Activated naive CD8-positive, alpha-beta T cell treated with anti-CD3 and anti-CD28 coated beads, Interleukin-2, amount 10 ng/mL, durations not matched to agents 7 days and 5 days (primary cell): ENCODE results near the gene PSMA6. TPM values are rescaled to one million over a fixed set of nuclear protein-coding genes. Genes with fewer than 3 reads are reported as not detected.
A peak's percentile ranks its signal among the peaks of the same experiment; 100 is the strongest.
"Not testable (repeated sequence)": the region's sequence is repeated elsewhere in the genome, so short reads cannot be mapped to it uniquely, and the experiment has no call there.

Experiments
- ATAC-seq: fragments of 150-1000 bp; cut with Tn5 transposase; one replicate; pipeline ENCODE4 v1.10.0; 2021; ENCODE audit warnings: low read depth, moderate library complexity
- POLR2A ChIA-PET: fragments of 350-600 bp; sonication (Branson Sonifier 250); formaldehyde crosslinking; loops from one replicate; lab custom pipeline; 2021; ENCODE audit warnings: antibody characterized with exemption; lab: Charles Lee
- DNase-seq: peaks from one replicate; pipeline ENCODE4 v3.0.0; 2021
- H3K27ac Mint-ChIP-seq: one replicate; pipeline ENCODE4 v1.8.0; 2022; ENCODE audit warnings: mild to moderate bottlenecking, mixed read lengths
- H3K27me3 Mint-ChIP-seq: one replicate; pipeline ENCODE4 v1.8.0; 2022; ENCODE audit warnings: mild to moderate bottlenecking, moderate library complexity, mixed read lengths
- H3K36me3 Mint-ChIP-seq: one replicate; pipeline ENCODE4 v1.8.0; 2021; ENCODE audit warnings: mild to moderate bottlenecking, mixed read lengths
- H3K4me1 Mint-ChIP-seq: one replicate; pipeline ENCODE4 v1.8.0; 2021; ENCODE audit warnings: mixed read lengths
- H3K4me3 Mint-ChIP-seq: one replicate; pipeline ENCODE4 v1.8.0; 2022; ENCODE audit warnings: mild to moderate bottlenecking, moderate library complexity, mixed read lengths
- H3K9me3 Mint-ChIP-seq: one replicate; pipeline ENCODE4 v1.8.0; 2021; ENCODE audit warnings: mixed read lengths
- total RNA-seq, 2 experiments: library from RNA; stranded (reverse); gene quantifications; one replicate each; pipeline ENCODE4 v1.2.3, GENCODE V29; 2021

The PSMA6 gene
- total RNA-seq, 2 experiments from 2014 or later = 213 to 221 TPM

DNA sequence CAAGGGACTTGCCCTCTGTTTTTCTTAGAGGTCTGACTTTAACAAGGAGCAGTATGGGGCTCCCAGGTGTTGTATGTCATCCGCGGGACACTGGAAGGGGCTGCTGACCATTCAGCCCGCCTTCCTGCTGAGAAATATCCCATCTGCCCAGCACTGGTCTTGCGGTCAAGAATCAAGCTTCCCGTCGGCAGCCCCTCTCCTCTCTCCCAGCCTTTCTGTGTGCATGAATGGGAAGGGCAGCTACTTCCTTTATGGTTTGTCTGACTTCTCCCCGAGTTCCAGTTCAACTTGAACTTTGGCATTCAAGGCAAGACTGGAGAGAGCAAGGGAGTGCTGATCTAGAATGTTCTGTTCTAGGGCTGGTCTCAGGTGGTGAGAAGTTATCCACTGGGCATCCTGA lies 51.5 kb downstream of the PSMA6 start:
- H3K9me3 Mint-ChIP-seq = no peaks in the 10 kb centered on the region
- no peaks in the 10 kb centered on the region for H3K27me3 Mint-ChIP-seq
- H3K4me1 Mint-ChIP-seq = peaks cover 31% of the 10 kb centered on the region
- POLR2A ChIA-PET = interaction anchor here (1.1 to 5.6 kb wide), 2 partner anchors 10 to 59 kb away, joined by 3 to 50 read pairs; partner anchors contain the start of gene NFKBIA
- H3K27ac Mint-ChIP-seq = no peak overlapping the region
- no peak overlapping the region for H3K4me3 Mint-ChIP-seq
- no peak for ATAC-seq
- no peak for DNase-seq
- H3K36me3 Mint-ChIP-seq = no peaks in the 10 kb centered on the region

DNA sequence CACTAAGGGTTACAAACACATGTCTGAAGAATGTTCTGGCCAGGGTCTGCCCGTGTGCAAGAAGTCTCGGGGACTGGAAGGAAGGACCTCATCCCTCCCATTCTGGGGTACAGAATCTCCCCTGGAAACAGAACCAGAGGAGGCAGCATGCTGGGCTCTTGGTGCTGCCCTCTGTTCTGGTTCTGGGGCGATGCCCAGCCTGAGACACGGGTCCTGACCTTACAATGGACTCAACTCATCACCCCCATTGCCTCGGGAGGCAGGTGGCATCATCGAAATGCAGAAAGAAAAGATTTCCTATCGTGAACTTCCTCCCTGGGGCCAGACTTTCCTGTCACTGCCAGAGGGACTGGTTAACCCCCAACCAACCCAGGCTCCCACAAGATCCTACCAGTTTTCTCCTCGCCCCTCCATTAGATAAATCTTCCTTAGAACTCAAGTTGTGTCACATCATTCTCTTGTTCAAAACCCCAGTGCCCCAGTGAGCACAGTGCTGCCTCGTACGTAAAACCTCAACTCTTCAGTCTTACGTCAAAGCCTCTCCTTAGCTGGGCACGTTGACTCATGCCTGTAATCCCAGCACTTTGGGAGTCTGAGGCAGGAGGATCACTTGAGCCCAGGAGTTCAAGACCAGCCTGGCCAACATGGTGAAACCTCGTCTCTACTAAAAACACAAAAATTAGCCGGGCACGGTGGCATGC lies 52.1 kb downstream of the PSMA6 start:
- POLR2A ChIA-PET = interaction anchor here (1.1 kb wide), 1 partner anchor 11 kb away, joined by 3 read pairs; no protein-coding TSS in a partner anchor
- Mint-ChIP-seq H3K9me3 (no peaks in the 10 kb centered on the region), H3K36me3 (no peaks in the 10 kb centered on the region), H3K27me3 (no peaks in the 10 kb centered on the region), H3K4me3 (no peak overlapping the region), H3K27ac (peak overlapping the region; percentile 52), H3K4me1 (peaks cover 30% of the 10 kb centered on the region)
- ATAC-seq (no peak), DNase-seq (no peak)

DNA sequence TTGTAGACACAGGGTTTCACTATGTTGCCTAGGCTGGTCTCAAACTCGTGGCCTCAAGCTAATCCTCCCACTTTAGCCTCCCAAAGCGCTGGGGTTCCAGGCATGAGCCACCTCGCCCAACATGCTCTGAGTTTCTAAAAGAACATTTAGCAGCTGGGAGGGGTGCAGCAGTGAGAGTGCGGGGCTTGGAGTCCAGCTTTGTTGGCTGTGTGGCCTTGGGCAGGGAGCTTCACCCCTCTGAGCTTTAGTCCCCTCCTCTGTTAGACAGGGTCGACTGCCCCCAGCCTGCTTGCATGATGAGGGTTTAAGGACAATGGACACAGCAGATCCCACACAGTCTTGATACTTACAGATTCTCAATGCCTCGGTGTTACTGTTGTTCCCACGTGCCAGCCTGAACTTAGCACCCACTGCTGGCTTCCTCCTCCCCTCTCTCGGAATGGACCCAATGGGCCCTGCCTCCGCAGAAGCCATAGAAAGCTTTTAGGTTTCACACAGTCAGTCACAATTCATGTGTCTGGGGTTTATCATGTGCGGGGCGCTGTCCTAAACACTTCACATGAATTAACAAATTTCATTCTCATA lies 54.6 kb downstream of the PSMA6 start:
- H3K4me3 Mint-ChIP-seq = no peak overlapping the region
- H3K27ac Mint-ChIP-seq = no peak overlapping the region
- no peaks in the 10 kb centered on the region for H3K36me3 Mint-ChIP-seq
- ATAC-seq (no peak), DNase-seq (no peak)
- no peaks in the 10 kb centered on the region for H3K27me3 Mint-ChIP-seq
- H3K4me1 Mint-ChIP-seq = peaks cover 23% of the 10 kb centered on the region
- POLR2A ChIA-PET = interaction anchor here (1.0 kb wide), 1 partner anchor 55 kb away, joined by 4 read pairs; the partner anchor contains the start of gene PSMA6
- H3K9me3 Mint-ChIP-seq = no peaks in the 10 kb centered on the region

DNA sequence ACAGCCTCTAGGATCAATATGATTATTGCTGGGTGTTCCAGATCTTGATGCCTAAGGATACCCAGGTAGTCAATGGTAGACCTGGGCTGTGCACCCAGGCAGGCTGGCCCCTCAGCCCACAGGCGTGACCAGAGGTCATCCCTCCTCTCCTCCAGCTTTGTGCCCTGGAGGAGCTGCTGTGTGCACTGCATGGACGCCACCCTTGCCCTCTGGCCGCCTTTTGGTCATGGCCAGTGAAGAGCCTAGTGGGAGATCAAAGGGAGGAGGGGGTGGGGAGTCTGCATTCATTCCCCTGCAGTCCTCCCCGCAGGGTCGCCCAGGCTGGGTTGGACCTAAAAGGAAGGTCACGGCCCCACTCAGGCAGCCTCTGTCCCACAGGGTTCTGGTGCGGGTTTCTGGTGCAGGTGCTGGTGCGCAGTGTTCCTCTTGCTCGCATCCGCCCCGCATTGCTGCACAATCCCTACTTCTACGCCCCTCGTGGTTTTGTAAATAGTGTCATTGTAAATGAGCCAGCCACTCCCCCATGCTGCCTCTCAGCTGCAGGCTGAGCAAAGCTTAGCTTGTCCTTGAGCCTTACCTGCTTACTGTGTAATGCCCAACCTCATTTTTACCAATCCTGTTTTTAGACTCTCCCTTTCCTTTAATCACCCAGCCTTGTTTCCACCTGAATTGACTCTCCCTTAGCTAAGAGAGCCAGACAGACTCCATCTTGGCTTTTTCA lies 55.3 kb downstream of the PSMA6 start:
- Mint-ChIP-seq H3K27ac (no peak overlapping the region), H3K27me3 (no peaks in the 10 kb centered on the region), H3K4me1 (peaks cover 28% of the 10 kb centered on the region), H3K4me3 (no peak overlapping the region), H3K9me3 (no peaks in the 10 kb centered on the region), H3K36me3 (no peaks in the 10 kb centered on the region)
- ATAC-seq (peak; percentile 30), DNase-seq (no peak)
- POLR2A ChIA-PET = interaction anchor here (1.0 kb wide), 1 partner anchor 55 kb away, joined by 4 read pairs; the partner anchor contains the start of gene PSMA6

DNA sequence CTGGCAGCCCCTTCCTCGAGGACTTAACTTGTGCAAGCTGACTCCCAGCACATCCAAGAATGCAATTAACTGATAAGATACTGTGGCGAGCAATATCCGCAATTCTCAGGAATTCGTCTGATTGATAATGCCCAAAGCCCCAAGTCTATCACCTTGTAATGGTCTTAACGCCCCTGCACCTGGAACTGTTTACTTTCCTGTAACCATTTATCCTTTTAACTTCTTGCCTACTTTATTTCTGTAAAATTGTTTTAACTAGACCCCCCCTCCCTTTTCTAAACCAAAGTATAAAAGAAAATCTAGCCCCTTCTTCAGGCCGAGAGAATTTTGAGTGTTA lies 55.8 kb downstream of the PSMA6 start:
- ATAC-seq, H3K4me3 Mint-ChIP-seq, DNase-seq, H3K9me3 Mint-ChIP-seq, H3K27ac Mint-ChIP-seq, H3K36me3 Mint-ChIP-seq, POLR2A ChIA-PET, H3K27me3 Mint-ChIP-seq: not testable (repeated sequence)
- H3K4me1 Mint-ChIP-seq = peaks cover 32% of the 10 kb centered on the region

DNA sequence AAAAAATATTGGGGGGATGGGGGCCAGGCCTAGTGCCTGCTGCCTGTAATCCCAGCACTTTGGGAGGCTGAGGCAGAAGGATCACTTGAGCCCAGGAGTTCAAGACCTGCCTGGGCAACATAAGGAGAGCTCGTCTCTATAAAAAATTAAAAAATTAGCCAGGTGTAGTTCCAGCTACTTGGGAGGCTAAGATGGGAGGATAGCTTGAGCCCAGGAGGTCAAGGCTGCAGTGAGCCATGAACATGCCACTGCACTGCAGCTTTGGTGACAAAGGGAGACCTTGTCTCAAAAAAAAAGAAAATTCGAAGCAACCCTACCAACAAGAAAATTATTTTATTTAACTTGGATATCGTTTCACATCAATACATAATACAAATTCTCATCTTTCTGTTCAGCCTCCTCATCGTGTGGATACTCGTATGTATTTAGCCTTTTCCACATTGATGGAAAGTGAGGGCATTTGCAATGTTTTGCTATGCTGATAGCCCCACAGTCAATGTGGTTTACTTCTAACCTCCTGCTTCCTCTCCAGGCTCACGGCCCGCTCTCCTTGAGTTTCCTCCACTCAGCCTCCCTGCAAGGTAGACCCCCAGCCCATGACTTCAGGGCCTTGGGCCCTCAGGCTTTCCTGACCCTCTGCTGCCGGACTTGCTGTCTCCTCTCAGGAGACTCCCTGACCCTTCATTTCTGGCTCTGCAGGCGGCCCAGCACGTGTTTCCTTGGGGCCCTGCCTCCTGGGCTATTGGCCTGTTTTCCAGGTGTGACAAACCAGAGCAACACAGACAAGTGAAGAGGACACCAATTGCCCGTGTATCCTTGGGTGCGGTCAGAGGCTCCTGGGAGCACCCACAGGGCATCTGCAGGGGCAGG lies 57.5 kb downstream of the PSMA6 start:
- Mint-ChIP-seq H3K4me3 (no peak overlapping the region), H3K4me1 (peaks cover 26% of the 10 kb centered on the region), H3K27me3 (no peaks in the 10 kb centered on the region), H3K27ac (no peak overlapping the region), H3K36me3 (no peaks in the 10 kb centered on the region), H3K9me3 (no peaks in the 10 kb centered on the region)
- ATAC-seq = peak; percentile 49
- no peak for DNase-seq
- POLR2A ChIA-PET = interaction anchor here (0.6 kb wide), 1 partner anchor 16 kb away, joined by 4 read pairs; no protein-coding TSS in a partner anchor

DNA sequence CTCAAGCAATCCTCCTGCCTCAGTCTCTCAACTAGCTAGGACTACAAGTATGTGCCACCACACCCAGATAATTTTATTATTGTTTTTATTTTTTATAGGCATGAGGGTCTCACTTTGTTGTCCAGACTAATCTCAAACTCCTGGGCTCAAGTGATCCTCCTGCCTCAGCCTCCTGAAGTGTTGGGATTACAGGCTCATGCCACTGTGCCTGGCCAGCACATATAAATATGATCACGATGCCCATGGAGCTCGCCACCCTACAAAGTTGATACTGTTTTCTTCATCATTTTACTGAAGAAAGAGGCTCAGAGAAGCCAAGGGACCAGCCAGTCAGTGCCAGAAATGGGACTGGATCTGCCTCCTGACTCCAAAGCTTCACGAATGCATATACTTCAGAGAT lies 59.3 kb downstream of the PSMA6 start:
- Mint-ChIP-seq H3K27ac (no peak overlapping the region), H3K9me3 (no peaks in the 10 kb centered on the region), H3K27me3 (no peaks in the 10 kb centered on the region), H3K36me3 (no peaks in the 10 kb centered on the region), H3K4me1 (peaks cover 34% of the 10 kb centered on the region), H3K4me3 (peak overlapping the region; percentile 23)
- POLR2A ChIA-PET = interaction anchor here (0.9 to 1.4 kb wide), 4 partner anchors 17 to 229 kb away, joined by 3 to 7 read pairs (median 4); partner anchors contain the start of genes PPP2R3C, PRORP and PSMA6
- ATAC-seq = no peak
- no peak for DNase-seq

DNA sequence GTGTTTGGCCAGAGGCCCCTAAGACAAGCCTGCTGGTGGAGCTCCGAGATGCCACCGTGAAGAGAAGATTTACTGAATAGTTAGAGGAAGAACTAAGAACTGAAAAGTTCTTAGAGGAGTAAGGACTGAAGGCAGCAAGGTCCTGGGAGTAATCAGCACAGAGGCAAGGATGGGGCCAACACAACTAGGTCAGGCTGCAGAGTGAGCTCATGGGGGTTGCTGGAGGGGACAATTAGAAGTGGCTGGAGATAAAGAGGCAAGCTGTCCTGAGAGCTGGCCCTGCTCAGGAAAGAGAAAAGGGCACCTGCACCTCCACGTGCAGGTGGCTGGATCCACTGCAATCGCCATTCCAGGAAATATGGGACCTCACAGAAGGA lies 59.7 kb downstream of the PSMA6 start:
- H3K4me1 Mint-ChIP-seq = peaks cover 34% of the 10 kb centered on the region
- DNase-seq (no peak), ATAC-seq (no peak)
- peak overlapping the region; percentile 23 for H3K4me3 Mint-ChIP-seq
- peak overlapping the region; percentile 18 for H3K27ac Mint-ChIP-seq
- H3K36me3 Mint-ChIP-seq = no peaks in the 10 kb centered on the region
- H3K9me3 Mint-ChIP-seq = no peaks in the 10 kb centered on the region
- POLR2A ChIA-PET = interaction anchor here (0.7 to 1.4 kb wide), 5 partner anchors 12 to 230 kb away, joined by 3 to 7 read pairs (median 4); partner anchors contain the start of genes PPP2R3C, PRORP and PSMA6
- H3K27me3 Mint-ChIP-seq = no peaks in the 10 kb centered on the region

DNA sequence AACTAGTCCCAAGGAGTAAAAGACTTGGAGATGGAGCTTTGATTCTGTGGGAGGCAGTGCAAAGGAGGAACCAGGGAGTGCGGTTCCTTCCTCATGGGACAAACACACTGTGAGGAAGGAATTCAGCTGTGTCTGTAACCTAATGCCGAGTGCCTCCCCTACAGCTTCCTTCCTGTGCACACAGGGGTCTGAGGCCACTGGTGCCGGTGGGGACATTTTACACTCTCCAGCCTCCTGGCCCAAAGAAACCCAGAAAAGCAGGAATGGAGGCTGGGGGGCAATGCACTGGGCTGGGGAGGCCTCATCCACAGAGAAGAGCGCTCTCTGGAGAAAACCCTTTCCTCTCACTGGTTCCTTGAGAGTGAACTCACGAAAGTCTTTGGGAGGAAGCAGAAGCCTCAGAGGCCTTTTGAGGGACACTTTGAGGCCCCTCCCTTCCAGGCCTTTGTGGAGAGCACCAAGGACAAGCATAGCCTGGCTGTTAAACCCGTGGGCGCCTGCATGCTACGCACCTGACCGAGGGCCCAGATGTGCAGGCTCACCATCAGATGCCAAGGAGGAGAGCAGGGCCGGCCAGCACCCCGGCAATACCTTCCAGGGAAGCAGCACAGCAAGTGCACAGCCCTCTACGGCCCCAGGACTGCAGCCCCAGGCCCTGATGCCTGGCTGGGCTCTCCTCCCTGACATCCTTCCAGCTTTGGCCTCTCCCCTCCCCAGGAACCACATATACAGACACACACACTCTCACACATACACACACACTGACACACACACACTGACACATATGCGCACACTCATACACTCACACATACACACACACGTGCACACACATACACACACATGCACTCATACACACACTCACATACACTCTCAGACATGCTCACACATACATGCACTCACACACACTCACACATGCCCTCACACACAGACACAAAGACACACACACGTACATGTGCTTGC lies 60.4 kb downstream of the PSMA6 start:
- no peaks in the 10 kb centered on the region for H3K27me3 Mint-ChIP-seq
- H3K4me1 Mint-ChIP-seq = peaks cover 34% of the 10 kb centered on the region
- ATAC-seq = no peak
- no peak overlapping the region for H3K4me3 Mint-ChIP-seq
- DNase-seq = no peak
- POLR2A ChIA-PET = interaction anchor here (0.7 to 1.4 kb wide), 5 partner anchors 13 to 230 kb away, joined by 3 to 7 read pairs (median 4); partner anchors contain the start of genes PPP2R3C, PRORP and PSMA6
- H3K27ac Mint-ChIP-seq = peak overlapping the region; percentile 49
- H3K36me3 Mint-ChIP-seq = no peaks in the 10 kb centered on the region
- no peaks in the 10 kb centered on the region for H3K9me3 Mint-ChIP-seq

DNA sequence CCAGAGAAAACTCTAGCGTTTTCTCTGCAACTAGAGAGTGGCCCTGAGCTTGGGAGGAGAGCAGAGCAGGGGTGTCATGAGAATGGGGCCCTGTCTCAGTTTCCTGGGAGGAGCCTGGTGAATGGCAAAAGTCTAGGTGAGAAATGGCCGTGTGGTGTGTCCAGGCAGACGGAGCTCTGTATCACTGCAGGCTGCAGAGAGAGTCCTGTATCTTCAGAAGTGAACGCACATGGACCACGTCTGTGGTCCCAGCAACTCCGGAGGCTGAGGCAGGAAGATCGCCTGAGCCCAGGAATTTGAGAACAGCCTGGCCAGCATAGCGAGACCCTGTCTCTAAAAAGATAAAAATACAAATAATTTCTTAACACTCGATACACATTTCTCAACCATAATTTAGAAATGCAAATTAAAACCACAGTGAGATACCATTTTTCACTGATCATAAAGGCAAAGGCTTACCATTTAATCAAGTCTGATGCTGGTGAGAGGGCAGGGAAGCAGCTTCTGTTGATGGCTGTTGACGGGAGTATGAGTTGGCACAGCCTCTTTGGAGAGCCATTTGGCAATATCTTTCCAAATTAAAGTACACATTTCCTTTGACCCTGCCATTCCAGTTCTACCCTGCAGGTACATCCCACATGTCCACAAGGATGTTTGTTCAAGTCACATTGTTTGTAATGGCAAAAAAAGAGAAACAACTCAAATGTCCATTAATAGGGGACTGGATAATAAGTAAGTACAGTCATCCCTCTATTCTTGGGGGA lies 61.4 kb downstream of the PSMA6 start:
- Mint-ChIP-seq H3K27ac (peak overlapping the region; percentile 49), H3K36me3 (no peaks in the 10 kb centered on the region), H3K4me1 (peaks cover 31% of the 10 kb centered on the region), H3K9me3 (no peaks in the 10 kb centered on the region), H3K27me3 (no peaks in the 10 kb centered on the region), H3K4me3 (no peak overlapping the region)
- DNase-seq (no peak), ATAC-seq (no peak)
- POLR2A ChIA-PET = no interaction called here

DNA sequence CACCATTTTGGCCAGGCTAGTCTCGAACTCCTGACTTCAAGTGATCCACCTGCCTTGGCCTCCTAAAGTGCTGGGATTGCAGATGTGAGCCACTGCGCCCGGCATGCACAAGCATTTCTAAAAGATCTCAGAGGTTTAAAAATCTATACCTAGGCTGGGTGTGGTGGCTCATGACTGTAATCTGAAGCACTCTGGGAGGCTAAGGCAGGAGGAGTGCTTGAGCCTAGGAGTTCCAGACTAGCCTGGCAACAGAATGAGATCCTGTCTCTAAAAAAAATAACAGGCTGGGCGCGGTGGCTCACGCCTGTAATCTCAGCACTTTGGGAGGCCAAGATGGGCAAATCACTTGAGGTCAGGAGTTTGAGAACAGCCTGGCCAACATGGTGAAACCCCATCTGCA lies 63.1 kb downstream of the PSMA6 start:
- H3K27ac Mint-ChIP-seq, H3K9me3 Mint-ChIP-seq, ATAC-seq, H3K4me3 Mint-ChIP-seq, H3K36me3 Mint-ChIP-seq, POLR2A ChIA-PET, DNase-seq, H3K27me3 Mint-ChIP-seq: not testable (repeated sequence)
- peaks cover 24% of the 10 kb centered on the region for H3K4me1 Mint-ChIP-seq
